ENCODE measurements around the gene TRIM16.
"Not testable (repeated sequence)": the region's sequence is repeated elsewhere in the genome, so short reads cannot be mapped to it uniquely, and the experiment has no call there.

- not testable (repeated sequence) for TF ChIP-seq EZH2 (IDR thresholded peaks at IDR 0.05; ENCODE audit: low read depth)
- TF ChIP-seq, protein P1, sequence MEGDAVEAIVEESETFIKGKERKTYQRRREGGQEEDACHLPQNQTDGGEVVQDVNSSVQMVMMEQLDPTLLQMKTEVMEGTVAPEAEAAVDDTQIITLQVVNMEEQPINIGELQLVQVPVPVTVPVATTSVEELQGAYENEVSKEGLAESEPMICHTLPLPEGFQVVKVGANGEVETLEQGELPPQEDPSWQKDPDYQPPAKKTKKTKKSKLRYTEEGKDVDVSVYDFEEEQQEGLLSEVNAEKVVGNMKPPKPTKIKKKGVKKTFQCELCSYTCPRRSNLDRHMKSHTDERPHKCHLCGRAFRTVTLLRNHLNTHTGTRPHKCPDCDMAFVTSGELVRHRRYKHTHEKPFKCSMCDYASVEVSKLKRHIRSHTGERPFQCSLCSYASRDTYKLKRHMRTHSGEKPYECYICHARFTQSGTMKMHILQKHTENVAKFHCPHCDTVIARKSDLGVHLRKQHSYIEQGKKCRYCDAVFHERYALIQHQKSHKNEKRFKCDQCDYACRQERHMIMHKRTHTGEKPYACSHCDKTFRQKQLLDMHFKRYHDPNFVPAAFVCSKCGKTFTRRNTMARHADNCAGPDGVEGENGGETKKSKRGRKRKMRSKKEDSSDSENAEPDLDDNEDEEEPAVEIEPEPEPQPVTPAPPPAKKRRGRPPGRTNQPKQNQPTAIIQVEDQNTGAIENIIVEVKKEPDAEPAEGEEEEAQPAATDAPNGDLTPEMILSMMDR (conservative IDR thresholded peaks at IDR 0.05) = not testable (repeated sequence)
Observed at GRCh38 chr17:15704239-15704638, 20.1 kb upstream of the TRIM16 start.

Data from PC-9 (cell line).